ENCODE measurements around the gene DCANP1. TPM values are rescaled to one million over a fixed set of nuclear protein-coding genes. Genes with fewer than 3 reads are reported as not detected.

The DCANP1 gene
- total and polyA plus RNA-seq, 8 donors = 0.06 to 0.24 (median 0.13) TPM; not detected in 3

- peak within 1 kb of the TSS; percentile 75 to 86 for H3K4me3 ChIP-seq
- H3K4me1 ChIP-seq = peaks cover 16 to 52% of the 10 kb centered on the region in 2 donors
- peak; percentile 96 for ATAC-seq
- H3K36me3 ChIP-seq = no peaks in the 10 kb centered on the region
- TF ChIP-seq, protein P1, sequence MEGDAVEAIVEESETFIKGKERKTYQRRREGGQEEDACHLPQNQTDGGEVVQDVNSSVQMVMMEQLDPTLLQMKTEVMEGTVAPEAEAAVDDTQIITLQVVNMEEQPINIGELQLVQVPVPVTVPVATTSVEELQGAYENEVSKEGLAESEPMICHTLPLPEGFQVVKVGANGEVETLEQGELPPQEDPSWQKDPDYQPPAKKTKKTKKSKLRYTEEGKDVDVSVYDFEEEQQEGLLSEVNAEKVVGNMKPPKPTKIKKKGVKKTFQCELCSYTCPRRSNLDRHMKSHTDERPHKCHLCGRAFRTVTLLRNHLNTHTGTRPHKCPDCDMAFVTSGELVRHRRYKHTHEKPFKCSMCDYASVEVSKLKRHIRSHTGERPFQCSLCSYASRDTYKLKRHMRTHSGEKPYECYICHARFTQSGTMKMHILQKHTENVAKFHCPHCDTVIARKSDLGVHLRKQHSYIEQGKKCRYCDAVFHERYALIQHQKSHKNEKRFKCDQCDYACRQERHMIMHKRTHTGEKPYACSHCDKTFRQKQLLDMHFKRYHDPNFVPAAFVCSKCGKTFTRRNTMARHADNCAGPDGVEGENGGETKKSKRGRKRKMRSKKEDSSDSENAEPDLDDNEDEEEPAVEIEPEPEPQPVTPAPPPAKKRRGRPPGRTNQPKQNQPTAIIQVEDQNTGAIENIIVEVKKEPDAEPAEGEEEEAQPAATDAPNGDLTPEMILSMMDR (IDR thresholded peaks at IDR 0.05) = no peak
- H3K27ac ChIP-seq = peak within 1 kb of the TSS; percentile 90 to 92
- H3K27me3 ChIP-seq = no peaks in the 10 kb centered on the region
- H3K9me3 ChIP-seq = no peaks in the 10 kb centered on the region
- intact Hi-C loops (cut with DNase I) = no loop called here
- DNase-seq = peak; percentile 85 to 99 (median 90)
These were observed 48.0 kb downstream of the DCANP1 start, which contains the start of gene MACROH2A1 for GRCh38 chr5:135398855-135399793. Gene MACROH2A1 (minus strand): TSS chr5:135399231. CDS start chr5:135389093, 10,138 bp downstream.

- no peaks in the 10 kb centered on the region for H3K36me3 ChIP-seq
- H3K4me3 ChIP-seq = peak overlapping the region; percentile 75 to 86
- ATAC-seq (peak; percentile 52), DNase-seq (peak in 2 of 4 donors; percentile 67 to 85)
- TF ChIP-seq, protein P1 (IDR thresholded peaks at IDR 0.05) = no peak
- no peaks in the 10 kb centered on the region for H3K9me3 ChIP-seq
- peak overlapping the region; percentile 90 to 92 for H3K27ac ChIP-seq
- H3K4me1 ChIP-seq = peaks cover 16 to 60% of the 10 kb centered on the region in 2 donors
- intact Hi-C loops (cut with DNase I) = no loop called here
- no peaks in the 10 kb centered on the region for H3K27me3 ChIP-seq
These were observed 48.8 kb downstream of the DCANP1 start for GRCh38 chr5:135398160-135398854.

- DNase-seq = no peak
- peaks cover 20 to 72% of the 10 kb centered on the region in 2 donors for H3K4me1 ChIP-seq
- H3K36me3 ChIP-seq = no peaks in the 10 kb centered on the region
- H3K27ac ChIP-seq = peak overlapping the region; percentile 2 to 92
- H3K9me3 ChIP-seq = no peaks in the 10 kb centered on the region
- peak overlapping the region in 1 of 2 donors; percentile 86 for H3K4me3 ChIP-seq
- ATAC-seq = no peak
- H3K27me3 ChIP-seq = no peaks in the 10 kb centered on the region
- intact Hi-C loops (cut with DNase I) = no loop called here
- TF ChIP-seq, protein P1 (IDR thresholded peaks at IDR 0.05) = no peak
These were observed 50.1 kb downstream of the DCANP1 start for GRCh38 chr5:135397084-135397483.

DNA sequence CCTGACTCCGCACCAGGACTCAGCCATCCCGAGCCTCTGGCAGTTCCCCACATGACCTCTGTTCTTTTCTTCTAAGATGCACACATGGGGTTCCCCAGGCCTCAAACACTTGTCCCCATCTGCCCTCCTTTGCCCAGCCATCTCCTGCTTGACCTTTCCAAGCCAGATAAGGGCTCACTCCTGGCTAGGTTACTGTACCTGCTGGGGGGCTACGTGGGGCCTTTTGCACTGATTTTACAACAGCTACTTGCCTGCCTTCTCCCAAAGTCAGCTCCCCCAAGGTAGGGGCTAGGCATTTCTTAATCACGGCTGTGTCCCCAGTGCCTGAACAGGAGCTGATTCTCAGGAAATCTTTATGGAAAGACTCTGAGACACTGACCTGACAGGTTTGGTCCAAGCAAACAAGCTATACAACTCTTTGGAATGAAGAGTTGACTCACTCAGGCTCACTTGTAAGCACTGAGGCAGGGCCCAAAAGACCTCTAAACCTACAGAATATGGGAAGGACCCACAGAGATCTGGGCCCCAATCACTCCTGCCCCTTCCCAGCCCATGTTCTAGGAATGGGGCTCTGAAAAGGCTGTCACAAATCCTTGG is 50.6 kb downstream of the DCANP1 start:
- DNase-seq (no peak), ATAC-seq (no peak)
- H3K4me1 ChIP-seq = peaks cover 20 to 77% of the 10 kb centered on the region in 2 donors
- H3K27me3 ChIP-seq = no peaks in the 10 kb centered on the region
- peak overlapping the region in 1 of 2 donors; percentile 86 for H3K4me3 ChIP-seq
- H3K9me3 ChIP-seq = no peaks in the 10 kb centered on the region
- TF ChIP-seq, protein P1 (IDR thresholded peaks at IDR 0.05) = no peak
- no peaks in the 10 kb centered on the region for H3K36me3 ChIP-seq
- intact Hi-C loops (cut with DNase I) = no loop called here
- peak overlapping the region; percentile 2 to 92 for H3K27ac ChIP-seq
